K562 (cell line): Measurements from ENCODE around the gene THSD8. TPM values are rescaled to one million over a fixed set of nuclear protein-coding genes. Genes with fewer than 3 reads are reported as not detected.
A peak's percentile ranks its signal among the peaks of the same experiment; 100 is the strongest.

Source experiments
- BRCA1 ChIP-seq, 2 experiments: fragments of 450-650 bp in 1 of 2; sonication (generic) in 1 of 2; formaldehyde crosslinking in 1 of 2; IDR thresholded peaks; 2 replicates each; pipeline versions ENCODE4 v1.5.0 to v1.6.1; 2017 to 2020; ENCODE audit warnings: mild to moderate bottlenecking in 1 of 2, missing genetic modification reagents in 1 of 2
- DACH1 ChIP-seq: fragments of 450-650 bp; IDR thresholded peaks from 2 replicates; pipeline ENCODE4 v1.6.1; 2018; ENCODE audit not compliant: partially characterized antibody
- ESRRA ChIP-seq: fragments of 450-650 bp; IDR thresholded peaks from 2 replicates; pipeline ENCODE4 v1.6.1; 2014; ENCODE audit warnings: low read depth, mild to moderate bottlenecking, moderate library complexity, borderline replicate concordance
- ETV1 ChIP-seq: fragments of 450-650 bp; conservative IDR thresholded peaks from 2 replicates; pipeline ENCODE4 v1.6.1; 2016; ENCODE audit warnings: missing genetic modification characterization, control low read depth, low read depth, missing compliant biosample characterization
- ETV6 ChIP-seq, 3 experiments: fragments of 150-350 bp in 1 of 3; sonication (generic) in 1 of 3; formaldehyde crosslinking in 1 of 3; IDR thresholded peaks; 2 replicates each; pipeline versions ENCODE4 v1.6.1 to v1.8.0; 2014 to 2022; ENCODE audit warnings: borderline replicate concordance in 2 of 3, low read depth in 2 of 3, antibody characterized with exemption in 1 of 3, low read length in 1 of 3, mild to moderate bottlenecking in 1 of 3, missing genetic modification reagents in 1 of 3
- EWSR1 ChIP-seq: fragments of 450-650 bp; IDR thresholded peaks from 2 replicates; pipeline ENCODE4 v1.6.1; 2018; ENCODE audit warnings: borderline replicate concordance, mild to moderate bottlenecking, low read depth, moderate library complexity; ENCODE audit not compliant: partially characterized antibody
- GABPB1 ChIP-seq: sonication (generic); formaldehyde crosslinking; IDR thresholded peaks from 2 replicates; pipeline ENCODE4 v1.8.0; 2022; ENCODE audit warnings: mild to moderate bottlenecking, missing genetic modification reagents
- ILF3 ChIP-seq: fragments of 450-650 bp; IDR thresholded peaks from 2 replicates; pipeline ENCODE4 v1.6.1; 2018; ENCODE audit warnings: antibody characterized with exemption, mild to moderate bottlenecking, moderate library complexity, borderline replicate concordance
- ILK ChIP-seq: fragments of 450-650 bp; IDR thresholded peaks from 2 replicates; pipeline ENCODE4 v1.6.1; 2016; ENCODE audit warnings: missing genetic modification characterization, low read depth, mild to moderate bottlenecking, missing compliant biosample characterization, moderate library complexity, borderline replicate concordance
- KDM1A ChIP-seq, 2 experiments: fragments of 450-650 bp; IDR thresholded peaks; 2 replicates each; pipeline ENCODE4 v1.6.1; 2016; ENCODE audit warnings: mild to moderate bottlenecking in 2 of 2
- KDM4B ChIP-seq, 2 experiments: fragments of 450-650 bp in 1 of 2; sonication (generic) in 1 of 2; IDR thresholded peaks; 2 replicates each; pipeline ENCODE4 v1.6.1; 2016 to 2017; ENCODE audit warnings: borderline replicate concordance in 2 of 2, antibody characterized with exemption in 1 of 2, low read depth in 1 of 2, mild to moderate bottlenecking in 1 of 2
- MYNN ChIP-seq, 2 experiments: sonication (generic); formaldehyde crosslinking in 1 of 2; IDR thresholded peaks; 2 replicates each; pipeline versions ENCODE4 v1.5.0 to v1.6.1; 2016 to 2020; ENCODE audit warnings: antibody characterized with exemption in 1 of 2, missing genetic modification reagents in 1 of 2
- RUNX1 ChIP-seq: sonication (generic); IDR thresholded peaks from 2 replicates; pipeline ENCODE4 v1.6.1; 2016; ENCODE audit warnings: antibody characterized with exemption, low read depth
- SRF ChIP-seq, 2 experiments: fragments of 250-450, 450-650 bp in 1 of 2; sonication (Bioruptor Pico) in 1 of 2; sonication (generic) in 1 of 2; formaldehyde crosslinking; IDR thresholded peaks; 2 replicates each; pipeline versions ENCODE4 v1.5.0 to v1.5.1; 2020 to 2022; ENCODE audit warnings: mild to moderate bottlenecking in 1 of 2, missing genetic modification reagents in 1 of 2
- TGIF2 ChIP-seq: sonication (generic); formaldehyde crosslinking; IDR thresholded peaks from 2 replicates; pipeline ENCODE4 v1.8.1; 2022; ENCODE audit warnings: mild to moderate bottlenecking, missing genetic modification reagents, moderate library complexity
- polyA plus RNA-seq, 8 experiments: library from polyadenylated mRNA; depleted of rRNA in 4 of 8; stranded (reverse) in 5 of 8; unstranded in 3 of 8; fragments of >200 nt; fragmentation: Nextera tagmentation in 2 of 8; fragmentation: Illumina TruSeq in 1 of 8; extraction: Ambion mirVana in 2 of 8; extraction: Trizol in 1 of 8; gene quantifications; 2 replicates each; pipeline versions ENCODE4 v1.2.1 to v1.2.3, GENCODE V29; 2011 to 2014; ENCODE audit warnings: inconsistent platforms in 1 of 8, missing spikeins in 1 of 8
- total RNA-seq, 7 experiments: library from RNA; depleted of rRNA in 6 of 7; stranded (reverse); fragments of >200 nt in 6 of 7; fragmentation: Illumina TruSeq in 2 of 7; extraction: Trizol in 2 of 7; gene quantifications; 2 replicates each; pipeline versions ENCODE4 v1.2.1 to v1.2.3, GENCODE V29; 2011 to 2021; ENCODE audit warnings: low replicate concordance in 1 of 7
- TF ChIP-seq, protein P1 (sequence below): fragments of 250-450 bp; sonication (Bioruptor Pico); IDR thresholded peaks from 2 replicates; pipeline ENCODE4 v1.4.0; 2020
- TF ChIP-seq, protein P2 (sequence below): fragments of 250-450 bp; sonication (Bioruptor Pico); IDR thresholded peaks from 2 replicates; pipeline ENCODE4 v1.8.0; 2022; ENCODE audit warnings: inconsistent platforms

THSD8 gene
- total and polyA plus RNA-seq, 9 of the 15 experiments (the other 6 are each of a cell fraction or from before 2014, with no cell fraction given), result 8.4 to 42.4 (median 19.9) TPM; not detected in 2

DNA sequence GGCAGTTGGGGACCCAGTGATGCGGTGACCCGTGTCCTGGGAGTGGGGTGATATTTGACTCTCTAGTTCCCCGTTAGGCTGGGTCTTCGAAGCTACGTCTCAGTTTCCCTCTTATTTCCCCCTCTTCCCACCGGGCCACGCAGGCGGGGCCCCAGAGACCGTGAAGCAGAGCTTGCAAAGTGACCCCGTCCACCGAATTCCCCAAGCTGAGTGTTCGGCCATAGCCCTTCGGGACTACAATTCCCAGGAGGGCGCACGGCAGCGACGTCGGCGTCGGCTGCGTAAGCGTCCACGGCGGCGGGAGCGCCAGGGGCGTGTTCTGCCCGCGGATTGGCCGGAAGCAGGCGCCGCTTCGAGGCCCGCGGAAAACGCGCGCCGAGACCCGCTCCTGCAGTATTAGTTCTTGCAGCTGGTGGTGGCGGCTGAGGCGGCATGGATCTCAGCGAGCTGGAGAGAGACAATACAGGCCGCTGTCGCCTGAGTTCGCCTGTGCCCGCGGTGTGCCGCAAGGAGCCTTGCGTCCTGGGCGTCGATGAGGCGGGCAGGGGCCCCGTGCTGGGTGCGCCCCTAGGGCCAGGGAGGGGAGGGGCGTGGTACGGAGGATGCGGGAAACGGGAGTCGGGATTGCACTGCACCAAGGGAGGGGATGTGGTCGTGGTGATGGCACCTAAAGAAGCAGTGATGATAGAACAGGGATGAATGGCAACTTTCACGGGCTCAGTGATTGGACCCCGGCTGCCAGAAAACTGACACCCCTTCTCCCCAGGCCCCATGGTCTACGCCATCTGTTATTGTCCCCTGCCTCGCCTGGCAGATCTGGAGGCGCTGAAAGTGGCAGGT lies 4.6 kb downstream of the THSD8 start, which contains the start of gene RNASEH2A (continued):
- TF ChIP-seq SRF (CRISPR knock-in tag; IDR thresholded peaks at IDR 0.05) (no peak), ESRRA (peak; percentile 42; the same call in 1 of the 2 replicates), MYNN (IDR thresholded peaks at IDR 0.05) (no peak), MYNN (CRISPR knock-in tag; IDR thresholded peaks at IDR 0.05) (no peak), ILF3 (no peak), DACH1 (no peak), ETV1 (tag) (peak; percentile 67), ETV6 (IDR thresholded peaks at IDR 0.05; ENCODE audit: borderline replicate concordance in 1 of 2, low read depth in 2 of 2, low read length in 1 of 2) (no peak), ETV6 (CRISPR knock-in tag; IDR thresholded peaks at IDR 0.05; ENCODE audit: borderline replicate concordance) (no peak), GABPB1 (CRISPR knock-in tag) (peak; percentile 88), KDM1A (IDR thresholded peaks at IDR 0.05) (no peak), BRCA1 (IDR thresholded peaks at IDR 0.05) (no peak), BRCA1 (CRISPR knock-in tag; IDR thresholded peaks at IDR 0.05) (no peak), RUNX1 (no peak), KDM4B (IDR thresholded peaks at IDR 0.05; ENCODE audit: borderline replicate concordance in 2 of 2, low read depth in 1 of 2) (peak in 1 of 2 experiments; percentile 77; a peak in 1 of 4 replicates), ILK (tag) (no peak), EWSR1 (no peak), TGIF2 (CRISPR knock-in tag) (no peak)
- TF ChIP-seq, protein P1, sequence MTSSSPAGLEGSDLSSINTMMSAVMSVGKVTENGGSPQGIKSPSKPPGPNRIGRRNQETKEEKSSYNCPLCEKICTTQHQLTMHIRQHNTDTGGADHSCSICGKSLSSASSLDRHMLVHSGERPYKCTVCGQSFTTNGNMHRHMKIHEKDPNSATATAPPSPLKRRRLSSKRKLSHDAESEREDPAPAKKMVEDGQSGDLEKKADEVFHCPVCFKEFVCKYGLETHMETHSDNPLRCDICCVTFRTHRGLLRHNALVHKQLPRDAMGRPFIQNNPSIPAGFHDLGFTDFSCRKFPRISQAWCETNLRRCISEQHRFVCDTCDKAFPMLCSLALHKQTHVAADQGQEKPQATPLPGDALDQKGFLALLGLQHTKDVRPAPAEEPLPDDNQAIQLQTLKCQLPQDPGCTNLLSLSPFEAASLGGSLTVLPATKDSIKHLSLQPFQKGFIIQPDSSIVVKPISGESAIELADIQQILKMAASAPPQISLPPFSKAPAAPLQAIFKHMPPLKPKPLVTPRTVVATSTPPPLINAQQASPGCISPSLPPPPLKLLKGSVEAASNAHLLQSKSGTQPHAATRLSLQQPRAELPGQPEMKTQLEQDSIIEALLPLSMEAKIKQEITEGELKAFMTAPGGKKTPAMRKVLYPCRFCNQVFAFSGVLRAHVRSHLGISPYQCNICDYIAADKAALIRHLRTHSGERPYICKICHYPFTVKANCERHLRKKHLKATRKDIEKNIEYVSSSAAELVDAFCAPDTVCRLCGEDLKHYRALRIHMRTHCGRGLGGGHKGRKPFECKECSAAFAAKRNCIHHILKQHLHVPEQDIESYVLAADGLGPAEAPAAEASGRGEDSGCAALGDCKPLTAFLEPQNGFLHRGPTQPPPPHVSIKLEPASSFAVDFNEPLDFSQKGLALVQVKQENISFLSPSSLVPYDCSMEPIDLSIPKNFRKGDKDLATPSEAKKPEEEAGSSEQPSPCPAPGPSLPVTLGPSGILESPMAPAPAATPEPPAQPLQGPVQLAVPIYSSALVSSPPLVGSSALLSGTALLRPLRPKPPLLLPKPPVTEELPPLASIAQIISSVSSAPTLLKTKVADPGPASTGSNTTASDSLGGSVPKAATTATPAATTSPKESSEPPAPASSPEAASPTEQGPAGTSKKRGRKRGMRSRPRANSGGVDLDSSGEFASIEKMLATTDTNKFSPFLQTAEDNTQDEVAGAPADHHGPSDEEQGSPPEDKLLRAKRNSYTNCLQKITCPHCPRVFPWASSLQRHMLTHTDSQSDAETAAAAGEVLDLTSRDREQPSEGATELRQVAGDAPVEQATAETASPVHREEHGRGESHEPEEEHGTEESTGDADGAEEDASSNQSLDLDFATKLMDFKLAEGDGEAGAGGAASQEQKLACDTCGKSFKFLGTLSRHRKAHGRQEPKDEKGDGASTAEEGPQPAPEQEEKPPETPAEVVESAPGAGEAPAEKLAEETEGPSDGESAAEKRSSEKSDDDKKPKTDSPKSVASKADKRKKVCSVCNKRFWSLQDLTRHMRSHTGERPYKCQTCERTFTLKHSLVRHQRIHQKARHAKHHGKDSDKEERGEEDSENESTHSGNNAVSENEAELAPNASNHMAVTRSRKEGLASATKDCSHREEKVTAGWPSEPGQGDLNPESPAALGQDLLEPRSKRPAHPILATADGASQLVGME (CRISPR knock-in tag), result no peak
- TF ChIP-seq, protein P2, sequence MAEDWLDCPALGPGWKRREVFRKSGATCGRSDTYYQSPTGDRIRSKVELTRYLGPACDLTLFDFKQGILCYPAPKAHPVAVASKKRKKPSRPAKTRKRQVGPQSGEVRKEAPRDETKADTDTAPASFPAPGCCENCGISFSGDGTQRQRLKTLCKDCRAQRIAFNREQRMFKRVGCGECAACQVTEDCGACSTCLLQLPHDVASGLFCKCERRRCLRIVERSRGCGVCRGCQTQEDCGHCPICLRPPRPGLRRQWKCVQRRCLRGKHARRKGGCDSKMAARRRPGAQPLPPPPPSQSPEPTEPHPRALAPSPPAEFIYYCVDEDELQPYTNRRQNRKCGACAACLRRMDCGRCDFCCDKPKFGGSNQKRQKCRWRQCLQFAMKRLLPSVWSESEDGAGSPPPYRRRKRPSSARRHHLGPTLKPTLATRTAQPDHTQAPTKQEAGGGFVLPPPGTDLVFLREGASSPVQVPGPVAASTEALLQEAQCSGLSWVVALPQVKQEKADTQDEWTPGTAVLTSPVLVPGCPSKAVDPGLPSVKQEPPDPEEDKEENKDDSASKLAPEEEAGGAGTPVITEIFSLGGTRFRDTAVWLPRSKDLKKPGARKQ, result no peak
